Measurements from ENCODE around the gene ADAMTS9.

Gene ADAMTS9

DNA sequence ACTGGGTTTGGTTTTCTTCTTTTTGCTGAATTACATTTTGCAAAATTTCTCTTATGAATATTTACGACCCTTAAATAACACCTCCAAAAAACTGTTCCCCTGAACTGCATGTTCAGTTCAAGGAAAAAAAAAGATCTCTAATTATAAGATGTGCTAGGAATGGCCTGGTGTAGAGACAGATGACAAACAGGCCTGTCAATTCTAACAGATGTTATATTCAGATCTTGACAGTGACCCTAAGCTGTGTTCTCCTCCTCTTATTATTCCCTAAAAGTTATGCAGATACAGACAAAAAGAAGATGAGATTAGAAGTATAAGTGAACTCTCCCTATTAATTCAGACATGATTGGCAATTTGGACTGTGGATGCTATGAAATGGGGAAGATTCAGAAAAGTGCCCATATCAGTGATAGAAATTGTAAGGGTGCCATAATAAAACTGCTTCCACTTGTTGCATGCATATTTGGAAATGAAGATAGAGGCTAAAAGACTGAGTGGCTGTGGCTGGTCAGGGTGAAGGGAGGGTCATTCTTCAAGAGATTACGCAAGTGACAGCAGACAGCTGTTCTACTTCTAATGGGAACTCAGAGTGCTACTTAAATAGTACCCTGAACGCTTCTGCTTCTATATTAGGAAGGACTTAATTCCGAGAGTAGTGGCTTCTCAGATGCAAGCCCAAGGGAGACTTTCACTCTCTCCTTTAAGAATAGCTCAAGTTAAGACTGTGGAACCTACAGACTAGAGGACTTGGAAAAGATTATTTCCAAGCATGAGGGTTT is 75.5 kb downstream of the ADAMTS9 start:
- no peak for DNase-seq

DNA sequence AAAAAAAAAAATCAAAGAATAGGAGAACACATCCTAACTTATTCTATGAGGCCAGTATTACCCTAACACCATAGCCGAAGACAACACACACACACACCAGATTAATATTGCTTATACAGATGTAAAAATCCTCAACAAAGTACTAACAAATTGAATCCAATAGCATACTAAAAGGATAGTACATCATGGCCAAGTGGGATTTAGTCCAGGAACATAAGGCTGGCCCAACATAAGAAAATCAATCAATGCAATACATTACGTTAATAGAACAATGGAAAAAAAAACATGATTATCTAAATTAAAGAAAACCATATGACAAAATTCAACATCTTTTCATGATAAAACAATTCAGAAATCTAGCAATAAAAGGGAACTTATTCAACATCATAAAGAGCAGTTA is 79.1 kb downstream of the ADAMTS9 start:
- no peak for DNase-seq

DNA sequence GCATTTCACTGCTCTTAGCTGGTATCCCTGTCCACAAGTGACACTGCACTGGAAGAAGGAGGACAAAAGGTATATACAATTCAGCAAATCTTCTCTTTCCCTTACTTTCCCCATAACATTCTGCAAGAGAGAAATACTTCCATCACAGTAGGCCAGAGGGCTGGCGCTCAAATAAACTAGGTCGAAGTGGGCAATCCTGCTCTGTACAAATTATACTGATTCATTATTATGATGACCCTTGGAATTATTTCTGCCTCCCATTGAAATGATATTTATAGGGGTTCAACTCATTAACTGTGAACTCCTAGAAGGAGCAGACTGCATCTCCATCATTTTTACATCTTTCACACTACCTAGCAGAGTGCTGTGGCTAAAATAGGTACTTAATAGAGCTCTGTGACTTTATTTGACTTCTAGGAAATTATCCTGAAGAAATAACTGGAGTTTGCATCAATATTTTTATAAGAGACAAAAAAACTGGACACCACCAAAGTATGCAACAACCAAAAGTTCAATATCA is 80.7 kb downstream of the ADAMTS9 start:
- DNase-seq, result no peak

DNA sequence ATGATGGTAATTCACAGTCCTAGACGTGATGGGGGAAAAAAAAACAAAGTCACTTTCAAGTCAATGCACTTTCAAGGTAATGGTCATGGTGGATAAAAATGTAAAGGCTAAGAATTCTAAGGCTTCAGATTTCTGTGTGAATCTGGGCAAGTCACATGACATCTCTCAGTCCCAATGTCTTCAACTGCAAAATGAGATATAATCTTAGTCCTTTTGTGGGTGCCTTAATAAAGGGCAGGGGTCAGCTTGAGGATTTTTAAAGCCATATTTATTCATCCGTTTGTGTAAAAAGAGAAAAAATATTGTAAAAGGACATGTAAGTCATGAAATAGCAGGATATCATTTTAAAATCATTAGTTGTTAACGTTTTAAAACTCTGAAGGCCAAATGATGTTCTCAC is 83.5 kb downstream of the ADAMTS9 start:
- no peak for DNase-seq

DNA sequence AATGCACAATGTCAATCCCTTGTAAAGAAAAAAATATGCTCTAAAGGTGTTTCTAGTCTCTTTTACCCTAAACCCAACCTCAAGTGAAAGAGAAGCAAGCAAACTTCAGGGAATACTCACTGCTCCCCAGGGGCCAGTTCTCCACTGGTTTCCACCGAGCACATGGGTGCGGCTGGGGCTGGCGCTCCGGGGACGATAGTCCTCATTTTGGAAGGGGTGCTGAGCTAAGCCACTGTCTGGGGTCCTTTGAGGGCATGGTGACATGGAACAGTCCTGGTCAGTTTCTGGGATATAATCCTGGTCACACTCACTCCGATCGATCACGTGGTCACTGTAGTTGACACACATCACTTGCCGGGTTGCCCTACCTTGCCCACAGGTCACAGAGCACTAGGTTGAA is 86.0 kb downstream of the ADAMTS9 start:
- DNase-seq, result no peak

DNA sequence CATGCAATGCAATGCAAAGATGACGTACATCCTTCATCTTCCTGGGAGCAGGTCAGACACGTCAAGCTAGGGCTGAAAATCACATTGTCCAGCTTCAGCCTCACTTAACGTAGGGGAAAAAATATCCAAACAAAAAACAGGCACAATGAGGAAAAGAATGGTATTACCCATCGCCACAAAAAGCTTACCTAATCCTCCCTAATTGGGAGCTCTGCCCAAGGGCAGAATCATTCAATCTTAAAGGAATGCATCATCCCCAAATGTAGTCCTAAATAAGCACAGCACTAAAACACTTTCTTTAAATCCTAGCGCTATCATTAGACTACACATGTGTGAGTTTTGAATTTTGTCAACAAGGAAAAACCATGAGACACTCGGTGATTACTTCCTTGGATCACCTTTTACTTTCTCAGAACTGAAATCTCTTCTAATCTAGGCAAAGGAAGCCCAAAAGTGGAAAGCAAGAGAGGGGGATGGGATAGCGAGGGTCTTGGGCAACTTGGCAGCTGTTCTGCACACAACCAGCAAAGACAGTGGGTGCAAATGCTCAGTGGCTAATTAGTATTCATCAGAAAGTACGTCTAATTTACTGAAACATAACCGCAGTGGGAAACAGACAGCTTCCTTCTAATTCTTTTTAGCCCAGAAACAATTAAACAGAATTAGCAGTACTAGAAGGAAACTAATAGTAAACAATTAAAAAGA is 87.4 kb downstream of the ADAMTS9 start:
- DNase-seq, result no peak

DNA sequence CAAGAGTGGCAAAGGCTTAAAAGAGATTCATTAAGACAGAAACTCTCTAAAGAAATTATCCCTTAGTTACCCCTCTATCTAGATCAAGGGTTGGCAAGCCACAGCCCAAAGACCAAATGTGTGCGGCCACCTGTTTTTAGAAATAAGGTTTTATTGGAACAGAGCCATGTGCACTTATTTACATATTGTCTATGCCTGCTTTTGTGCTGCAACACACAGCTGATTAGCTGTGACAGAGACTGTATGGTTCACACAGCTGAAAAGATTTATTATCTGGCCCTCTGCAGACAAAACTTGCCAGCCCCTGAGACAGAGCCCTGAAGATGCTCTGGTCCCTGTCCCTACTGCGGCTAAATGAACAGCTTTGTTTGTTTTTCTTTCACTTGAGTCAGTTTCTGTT is 88.1 kb downstream of the ADAMTS9 start:
- DNase-seq, result no peak

DNA sequence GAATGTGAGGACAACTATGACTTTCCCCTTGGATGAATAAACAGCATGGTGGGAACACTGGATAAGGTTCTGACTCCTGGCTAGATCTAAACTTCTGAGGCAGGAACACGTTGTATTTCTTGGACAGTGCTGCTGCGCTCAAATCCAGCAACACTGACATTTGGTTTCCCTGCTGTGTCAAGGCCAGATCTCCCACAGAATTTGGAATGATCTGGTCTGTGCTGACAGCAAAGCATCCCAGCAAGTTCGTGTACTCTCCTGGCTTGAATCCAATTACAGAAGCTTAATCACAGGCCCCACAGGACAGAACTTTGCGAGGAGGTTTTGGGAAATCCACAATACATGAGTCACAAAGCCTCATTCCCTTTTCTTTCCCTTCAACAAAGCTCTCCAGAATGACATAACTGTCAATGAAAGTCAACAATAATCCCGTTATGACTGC is 92.5 kb downstream of the ADAMTS9 start:
- DNase-seq, result no peak

DNA sequence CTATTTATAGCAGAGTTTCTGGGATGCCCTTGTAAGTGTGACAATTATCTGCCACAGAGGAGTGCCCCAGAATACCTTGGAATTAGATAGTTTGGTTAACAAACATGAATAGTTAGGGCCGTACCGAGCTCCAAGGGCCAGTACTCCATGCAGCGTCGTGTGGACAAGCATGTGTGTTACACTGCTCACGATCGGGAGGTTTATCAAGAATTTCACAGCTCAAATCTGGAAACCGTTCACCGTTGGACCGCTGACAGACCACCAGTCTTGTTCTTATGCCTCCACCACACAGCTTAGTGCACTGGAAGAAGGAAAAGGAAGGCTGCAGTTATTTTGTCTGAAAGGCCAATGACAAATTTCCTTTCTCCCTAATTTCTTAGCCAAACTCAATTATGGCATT is 93.7 kb downstream of the ADAMTS9 start:
- DNase-seq, result no peak

DNA sequence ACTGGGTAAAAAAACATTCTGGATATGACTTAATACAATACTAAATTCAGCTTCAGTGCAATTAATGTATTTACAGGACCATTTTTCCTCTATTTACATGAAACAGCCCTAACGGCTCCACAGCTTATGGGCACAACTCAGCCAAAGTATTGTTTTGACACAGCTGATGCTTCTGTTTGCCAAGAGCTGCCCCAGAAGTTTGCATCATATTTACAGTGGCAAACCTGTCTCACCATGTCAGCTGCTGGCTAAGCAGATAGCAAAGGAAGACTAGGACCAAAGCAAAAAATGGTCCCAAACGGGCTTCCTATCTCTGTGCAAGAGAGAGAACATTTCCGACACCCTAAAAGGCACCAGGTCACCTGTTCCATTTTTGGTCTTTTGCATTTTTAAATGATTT is 94.5 kb downstream of the ADAMTS9 start:
- no peak for DNase-seq

DNA sequence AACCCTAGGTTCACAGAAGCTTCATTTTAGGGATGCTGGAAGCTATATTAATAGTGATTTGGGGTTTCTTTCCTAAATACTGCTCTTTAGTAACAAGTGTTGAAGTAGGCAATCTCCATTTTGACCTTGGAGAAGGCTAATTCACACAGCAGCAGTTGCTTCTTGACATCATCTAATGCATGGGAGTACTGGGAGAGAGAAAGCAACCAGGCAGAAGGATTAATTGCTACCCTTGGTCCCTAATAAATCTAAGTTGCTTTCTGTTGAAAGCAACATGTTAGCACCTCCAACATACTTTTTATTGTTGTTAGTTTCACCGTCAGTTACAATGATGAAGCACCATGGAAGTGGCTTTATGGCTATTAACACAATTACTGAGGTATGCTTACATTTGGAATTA is 96.2 kb downstream of the ADAMTS9 start:
- no peak for DNase-seq

DNA sequence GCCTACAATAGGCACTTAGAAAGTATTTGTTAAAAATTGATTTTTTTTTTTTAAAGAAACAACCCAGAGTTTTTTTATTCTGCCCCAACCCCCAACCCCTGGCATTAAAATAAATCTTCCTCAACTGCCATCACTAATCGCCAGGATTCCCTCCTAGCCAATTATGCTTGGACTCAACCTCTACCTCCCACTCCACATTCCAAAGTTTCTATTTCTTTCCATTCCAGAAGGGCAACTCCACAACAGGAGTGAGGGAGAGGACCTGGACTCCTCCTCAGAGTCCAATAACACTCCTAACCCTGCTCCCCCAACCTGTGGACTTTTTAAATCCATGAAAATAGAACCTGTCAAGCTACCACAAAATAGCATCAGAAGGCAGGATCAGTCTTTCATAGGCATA is 99.4 kb downstream of the ADAMTS9 start:
- no peak for DNase-seq

DNA sequence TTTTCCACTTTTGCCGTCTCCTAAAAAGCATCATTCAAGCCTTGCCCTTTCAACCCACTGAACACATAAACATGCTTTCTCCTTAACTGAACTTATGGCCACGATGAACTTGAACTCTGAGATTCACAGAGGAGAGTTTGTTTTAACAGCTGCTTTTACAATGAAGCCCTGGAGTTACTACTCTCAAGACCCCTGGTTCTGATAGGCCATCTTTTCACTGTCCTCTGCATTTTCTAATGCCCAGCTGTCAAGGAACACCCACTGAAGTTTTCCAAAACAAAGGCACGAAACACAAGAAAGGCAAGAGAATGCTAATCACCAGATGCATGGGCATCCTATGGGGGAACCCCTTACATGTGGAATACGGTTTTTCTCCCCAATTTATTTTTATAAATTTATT is 100.8 kb downstream of the ADAMTS9 start:
- no peak for DNase-seq

DNA sequence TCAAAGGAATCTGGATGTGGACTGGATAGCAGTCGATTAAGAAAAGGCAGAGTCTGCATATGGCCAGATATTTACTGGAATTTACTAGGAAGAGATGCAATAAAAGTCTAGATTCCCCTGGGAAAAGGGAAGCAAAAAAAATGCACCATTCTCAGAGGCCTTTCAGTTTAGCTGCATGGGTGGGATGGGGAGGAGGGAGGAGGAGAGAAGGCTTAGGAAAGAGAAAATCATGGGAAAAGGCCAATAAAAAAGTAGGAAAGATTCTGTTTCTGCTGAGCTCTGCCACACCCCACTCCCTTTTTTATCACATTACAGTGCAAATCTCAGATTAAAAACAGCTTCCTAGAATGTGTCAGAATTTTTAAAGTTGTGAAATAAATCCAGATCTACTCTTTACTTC is 103.6 kb downstream of the ADAMTS9 start:
- DNase-seq, result no peak

DNA sequence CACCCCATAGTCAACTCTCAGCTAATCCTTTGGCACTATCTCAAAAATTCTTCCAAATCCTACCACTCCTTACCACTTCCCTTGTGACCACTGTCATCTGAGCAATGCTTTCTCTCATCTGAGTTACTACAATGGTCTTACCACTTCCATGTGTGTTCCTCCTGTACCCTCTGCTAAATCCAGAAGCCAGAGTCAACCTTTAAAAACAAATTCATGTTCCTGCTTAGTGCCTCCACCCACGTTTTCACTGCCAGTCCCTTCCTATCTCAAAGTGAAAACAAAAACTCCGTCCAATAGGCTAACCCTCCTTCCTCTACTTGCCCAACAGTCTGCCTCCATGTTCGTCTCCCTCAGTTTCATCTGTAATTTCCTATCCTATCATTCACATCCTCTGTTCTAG is 109.0 kb downstream of the ADAMTS9 start:
- DNase-seq, result no peak

DNA sequence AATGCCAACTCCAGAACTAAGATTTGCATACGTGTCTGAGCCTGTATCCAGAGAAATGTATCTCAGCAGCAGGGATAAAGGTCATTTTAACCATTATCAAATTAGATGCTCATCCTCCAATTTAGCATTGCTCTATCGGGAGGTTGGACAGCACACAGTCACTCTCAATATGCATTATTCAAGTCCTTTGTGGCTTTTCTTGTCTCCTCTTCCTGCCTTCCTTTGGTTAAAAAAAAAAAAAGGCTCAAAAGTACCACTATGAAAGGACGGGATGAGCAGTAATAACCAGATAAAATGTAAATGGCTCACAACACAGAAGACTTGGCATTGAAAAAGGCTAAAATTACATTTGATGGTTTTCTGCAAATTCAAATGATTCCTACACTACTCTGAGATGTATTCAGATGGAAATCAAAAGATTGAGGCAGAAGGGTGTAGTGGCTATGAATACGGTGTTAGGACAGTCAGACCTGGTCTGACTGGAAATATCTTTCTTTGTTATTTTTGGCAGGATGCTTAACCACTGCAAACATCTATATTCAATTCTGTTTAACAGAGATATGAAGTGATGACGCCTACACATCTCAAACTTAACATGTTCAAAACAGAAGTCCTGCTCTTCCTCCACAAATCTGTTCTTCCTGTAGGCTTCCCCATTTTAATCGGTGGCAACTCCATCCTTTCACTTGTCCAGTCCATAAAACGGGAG is 109.6 kb downstream of the ADAMTS9 start:
- no peak for DNase-seq

DNA sequence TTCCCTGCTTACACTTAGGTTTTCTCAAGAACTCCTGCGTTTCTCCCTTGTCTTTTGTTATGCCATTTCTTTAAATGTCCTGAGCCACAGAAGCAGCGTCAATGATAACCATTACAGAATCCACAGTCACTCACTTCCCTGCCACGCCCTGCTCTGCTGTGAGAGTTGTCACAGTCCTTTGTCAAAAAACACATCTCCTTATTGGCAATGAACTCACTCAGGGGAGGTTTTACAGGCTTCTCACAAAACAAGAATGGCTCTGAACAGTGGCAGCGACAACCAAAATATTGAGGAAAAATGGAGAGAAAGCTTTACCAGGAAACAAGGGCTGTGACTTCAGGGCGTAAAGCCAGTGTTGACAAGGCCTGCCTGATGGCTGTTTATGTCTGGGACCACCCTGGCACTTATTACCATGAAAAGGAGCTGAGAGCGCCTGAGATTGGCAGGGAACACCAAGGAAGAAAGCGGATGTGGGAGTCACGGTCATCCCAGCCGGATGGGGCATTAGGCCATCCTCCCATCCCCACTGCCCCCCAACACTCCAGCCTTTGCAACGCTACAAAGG is 111.5 kb downstream of the ADAMTS9 start:
- no peak for DNase-seq

DNA sequence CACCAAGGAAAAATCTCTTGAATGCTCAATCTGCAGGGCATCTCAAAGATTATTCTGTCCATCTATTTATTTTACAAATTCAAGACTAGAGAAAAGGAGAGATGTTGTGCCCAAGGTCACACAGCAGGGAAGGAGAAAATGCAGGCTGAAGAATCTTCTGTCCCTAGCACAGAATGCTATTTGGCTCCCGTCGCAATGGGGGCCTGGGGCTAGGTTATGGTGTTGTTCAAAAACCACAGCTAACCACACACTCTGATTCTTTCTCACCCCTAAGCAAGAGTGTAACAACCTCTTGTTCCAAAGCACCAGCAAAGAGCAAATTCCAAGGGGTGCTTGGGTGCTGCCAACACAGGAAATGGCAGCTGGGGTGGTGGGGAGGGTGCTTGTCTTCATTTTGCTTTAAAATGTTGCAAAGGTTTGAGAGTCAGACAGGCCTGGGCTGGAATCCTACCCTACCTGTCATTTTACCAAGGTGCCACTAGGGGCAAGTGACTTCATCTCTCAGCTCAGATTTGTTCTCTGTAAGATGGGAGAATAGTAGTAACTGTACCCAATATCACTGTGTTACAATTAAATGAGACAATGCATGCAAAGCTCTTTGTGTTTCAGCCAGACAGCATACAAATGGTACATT is 112.5 kb downstream of the ADAMTS9 start:
- DNase-seq, result no peak

DNA sequence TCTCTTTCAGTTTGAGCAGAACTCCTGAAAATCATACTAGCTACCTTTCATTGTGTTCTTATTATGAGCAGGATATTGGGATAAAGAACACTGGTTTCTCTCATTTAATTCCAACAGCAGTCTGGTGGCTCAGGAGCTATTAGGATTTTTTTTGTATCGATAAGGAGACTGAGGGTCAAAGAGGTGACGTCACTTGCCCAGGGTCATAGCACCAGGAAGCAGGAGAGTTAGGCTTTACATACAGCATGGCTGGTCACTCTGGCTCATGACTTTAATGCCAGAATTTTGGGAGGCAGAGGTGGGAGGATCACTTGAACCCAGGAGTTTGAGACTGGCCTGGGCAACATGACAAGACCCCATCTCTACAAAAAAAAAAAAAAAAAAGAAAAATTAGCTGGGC is 113.6 kb downstream of the ADAMTS9 start:
- no peak for DNase-seq

DNA sequence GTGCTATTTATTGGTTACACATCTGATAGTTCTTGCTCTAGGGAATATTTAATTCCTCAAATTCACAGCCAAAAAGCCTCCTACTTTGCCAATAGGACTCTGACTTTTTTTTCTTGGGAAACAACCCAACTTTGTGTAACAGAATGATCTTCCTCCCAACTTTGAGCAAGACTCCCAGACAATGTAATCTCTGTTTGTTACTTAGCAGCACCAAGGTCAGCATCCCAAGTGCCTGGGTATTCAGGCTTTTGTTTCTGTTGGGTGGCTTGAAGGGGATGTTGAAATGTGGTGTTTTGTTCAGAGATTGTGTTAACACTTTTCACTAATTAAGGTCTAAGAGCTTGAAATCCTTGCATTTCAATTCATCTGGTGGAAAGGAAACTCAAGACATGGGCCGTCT is 115.8 kb downstream of the ADAMTS9 start:
- no peak for DNase-seq

DNA sequence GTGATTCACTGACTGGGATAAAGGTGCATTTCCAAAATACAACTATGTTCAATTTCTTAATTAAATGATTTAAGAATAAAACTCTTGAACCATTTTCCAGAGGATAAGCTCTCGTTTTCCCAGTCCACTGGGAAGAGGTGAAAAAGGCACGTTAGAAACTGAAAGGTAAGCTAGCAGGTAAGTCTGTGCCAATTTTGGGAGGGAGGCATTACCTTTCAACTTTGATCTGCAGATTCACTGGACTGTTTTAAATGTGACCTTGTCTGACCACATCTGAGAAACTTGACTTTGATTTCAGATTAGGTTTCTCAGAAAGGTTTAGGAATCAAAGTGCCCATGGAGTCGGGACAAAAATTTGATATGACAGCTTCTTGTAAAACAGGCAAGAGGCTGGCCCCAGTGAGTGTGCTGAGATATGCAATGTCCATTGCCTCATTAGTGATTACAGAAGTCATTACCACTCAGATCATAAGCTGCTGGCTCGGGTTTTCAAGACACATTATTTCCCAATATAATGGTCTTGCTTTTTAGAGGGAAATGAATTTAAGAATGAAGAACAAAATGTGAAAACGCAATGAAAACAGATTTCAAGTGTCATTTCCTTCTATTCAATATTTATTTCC is 118.8 kb downstream of the ADAMTS9 start:
- DNase-seq, result no peak

DNA sequence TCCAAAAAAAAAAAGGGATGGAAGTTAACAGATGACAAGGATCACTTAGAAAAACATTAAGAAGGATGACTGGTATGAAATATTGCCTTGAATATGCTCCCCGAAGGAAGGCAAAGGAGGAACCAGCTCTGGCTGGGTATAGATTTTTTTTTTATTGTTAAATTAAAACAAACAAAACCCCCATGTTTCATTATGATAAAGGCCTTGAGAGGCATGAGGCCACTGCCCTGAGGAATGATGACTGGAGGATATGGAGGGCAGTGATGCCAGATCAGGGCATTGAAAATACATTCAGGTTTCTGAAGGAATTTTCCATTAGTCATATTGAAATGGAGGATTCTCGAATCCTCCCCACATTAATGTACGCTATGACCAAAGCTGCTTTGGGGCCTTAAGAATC is 120.9 kb downstream of the ADAMTS9 start:
- DNase-seq, result no peak

DNA sequence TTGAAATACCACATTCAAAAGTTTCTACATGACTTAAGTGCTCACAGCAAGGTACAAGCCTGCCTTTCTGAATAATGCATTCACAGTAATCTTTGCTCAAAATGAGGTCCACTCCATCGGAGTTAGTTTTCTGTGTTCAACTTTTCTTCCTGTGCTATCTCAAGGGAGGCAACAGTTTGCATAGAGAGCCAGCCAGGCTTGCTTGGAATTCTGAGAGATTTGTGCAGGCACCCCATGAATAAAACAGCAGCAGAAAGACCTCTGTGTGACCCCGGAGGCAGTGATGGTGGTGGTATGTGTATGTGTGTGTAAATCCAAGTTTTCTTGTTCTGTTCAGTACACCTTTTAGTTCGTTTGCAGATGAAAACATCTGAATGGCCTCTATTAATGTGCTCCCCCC is 124.0 kb downstream of the ADAMTS9 start:
- no peak for DNase-seq
